HepG2 (cell line): ENCODE data around the gene RMI2. TPM values are rescaled to one million over a fixed set of nuclear protein-coding genes. Genes with fewer than 3 reads are reported as not detected.

Experiments used
- DZIP1 ChIP-seq: sonication (generic); formaldehyde crosslinking; IDR thresholded peaks from 2 replicates; pipeline ENCODE4 v1.5.0; 2020; ENCODE audit warnings: mild to moderate bottlenecking, missing genetic modification reagents
- HIVEP1 ChIP-seq: sonication (generic); formaldehyde crosslinking; IDR thresholded peaks from 2 replicates; pipeline ENCODE4 v1.4.0; 2020; ENCODE audit warnings: mild to moderate bottlenecking, missing genetic modification reagents
- JARID2 ChIP-seq: sonication (generic); formaldehyde crosslinking; IDR thresholded peaks from 2 replicates; pipeline ENCODE4 v1.8.1; 2023; ENCODE audit warnings: missing genetic modification reagents, inconsistent platforms; ENCODE audit not compliant: insufficient replicate concordance
- NFE2L2 ChIP-seq: fragments of 150-350 bp; IDR thresholded peaks from 2 replicates; pipeline ENCODE4 v1.6.1; 2014; ENCODE audit warnings: low read length
- SNAPC4 ChIP-seq: sonication (generic); formaldehyde crosslinking; IDR thresholded peaks from 2 replicates; pipeline ENCODE4 v1.4.0; 2020; ENCODE audit warnings: mild to moderate bottlenecking, missing genetic modification reagents
- TCF7 ChIP-seq: sonication (generic); IDR thresholded peaks from 2 replicates; pipeline ENCODE4 v1.6.1; 2016; ENCODE audit warnings: antibody characterized with exemption, low read depth
- TRIM24 ChIP-seq: sonication (generic); formaldehyde crosslinking; IDR thresholded peaks from 2 replicates; pipeline ENCODE4 v1.8.0; 2022; ENCODE audit warnings: mild to moderate bottlenecking, missing genetic modification reagents
- ZMYM3 ChIP-seq: sonication (generic); formaldehyde crosslinking; IDR thresholded peaks from 2 replicates; pipeline ENCODE4 v1.5.1; 2020; ENCODE audit warnings: mild to moderate bottlenecking, missing genetic modification reagents
- ZNF275 ChIP-seq: sonication (generic); formaldehyde crosslinking; IDR thresholded peaks from 2 replicates; pipeline ENCODE4 v1.8.0; 2022; ENCODE audit warnings: missing genetic modification reagents, mild to moderate bottlenecking, inconsistent platforms, borderline replicate concordance
- ZNF331 ChIP-seq: sonication (generic); formaldehyde crosslinking; IDR thresholded peaks from 2 replicates; pipeline ENCODE4 v1.4.0; 2020; ENCODE audit warnings: missing genetic modification reagents
- ZNF580 ChIP-seq: IDR thresholded peaks from 2 replicates; pipeline ENCODE4 v1.6.1; 2016; ENCODE audit warnings: low read depth, borderline replicate concordance
- ZNF770 ChIP-seq: sonication (generic); formaldehyde crosslinking; IDR thresholded peaks from 2 replicates; pipeline ENCODE4 v1.5.0; 2020; ENCODE audit warnings: mild to moderate bottlenecking, missing genetic modification reagents
- ZXDC ChIP-seq: sonication (generic); formaldehyde crosslinking; IDR thresholded peaks from 2 replicates; pipeline ENCODE4 v1.5.0; 2020; ENCODE audit warnings: mild to moderate bottlenecking, missing genetic modification reagents
- polyA plus RNA-seq, 8 experiments: library from polyadenylated mRNA; depleted of rRNA in 3 of 8; stranded (reverse) in 7 of 8; unstranded in 1 of 8; fragments of >200 nt; fragmentation: Illumina TruSeq in 4 of 8; extraction: Trizol in 4 of 8; gene quantifications; 2 replicates each; pipeline versions ENCODE4 v1.2.1 to v1.2.3, GENCODE V29; 2011 to 2016; ENCODE audit warnings: low read depth in 4 of 8, missing spikeins in 1 of 8, mixed read lengths in 1 of 8; ENCODE audit not compliant: insufficient read depth in 1 of 8
- total RNA-seq, 5 experiments: library from RNA; depleted of rRNA; stranded (reverse); fragments of >200 nt; fragmentation: Illumina TruSeq; extraction: Trizol; gene quantifications; 2 replicates each; pipeline ENCODE4 v1.2.3, GENCODE V29; 2016; ENCODE audit warnings: low read depth in 1 of 5

RMI2 gene
- total and polyA plus RNA-seq, 2 of the 13 experiments (the other 11 are each of a cell fraction or from before 2014, with no cell fraction given): 24.5 to 55.7 TPM

- TF ChIP-seq ZXDC: 0 out of 2 replicates have a peak, but pooled peaks have one; percentile 41
- no peak for TF ChIP-seq ZNF275 (CRISPR knock-in tag)
- no peak for TF ChIP-seq JARID2 (CRISPR knock-in tag)
- TF ChIP-seq ZMYM3 (CRISPR knock-in tag): peak; percentile 84; the same call in 1 of the 2 replicates
- TF ChIP-seq NFE2L2: no peak
- no peak for TF ChIP-seq TRIM24 (CRISPR knock-in tag)
- TF ChIP-seq SNAPC4 (CRISPR knock-in tag): no peak
- TF ChIP-seq ZNF770 (CRISPR knock-in tag): peak; percentile 84
- TF ChIP-seq HIVEP1 (CRISPR knock-in tag): no peak
- 0 out of 2 replicates have a peak, but pooled peaks have one; percentile 23 for TF ChIP-seq ZNF331 (CRISPR knock-in tag)
- TF ChIP-seq DZIP1: no peak
- TF ChIP-seq TCF7: no peak
- TF ChIP-seq ZNF580 (CRISPR knock-in tag): no peak
Observed at GRCh38 chr16:11370084-11370931, 25.0 kb downstream of the RMI2 start (continued).
